ENCODE data around the gene COL28A1.

Gene COL28A1

DNA sequence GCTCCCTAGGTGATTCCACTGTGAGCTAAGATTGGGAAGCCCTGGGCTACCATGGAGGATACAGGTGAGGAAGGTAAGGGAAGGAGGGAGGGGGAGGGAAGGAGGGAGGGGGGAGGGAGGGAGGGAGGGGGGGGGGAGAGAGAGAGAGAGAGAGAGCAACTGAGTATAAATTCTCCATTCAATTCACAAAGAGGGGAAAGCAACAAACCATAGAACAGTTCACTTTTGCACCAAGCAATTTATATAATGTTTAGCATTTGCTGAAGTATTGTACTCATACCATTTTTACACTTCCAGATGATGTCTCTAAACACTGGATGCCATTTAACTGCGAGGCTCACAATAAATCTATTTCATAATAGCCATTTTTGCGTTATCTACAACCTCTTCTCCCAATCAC, 118.3 kb downstream of the COL28A1 start:
- Histone ChIP-seq H3K36me3 (ENCODE audit: control insufficient read depth, insufficient read depth, low read length) (no peaks in the 10 kb centered on the region), H3K9me3 (ENCODE audit: control insufficient read depth, low read length) (no peaks in the 10 kb centered on the region), H3K4me1 (peaks cover 8% of the 10 kb centered on the region), H3K4me2 (ENCODE audit: low read length) (no peak overlapping the region), H3K27ac (no peak overlapping the region), H2AFZ (no peak overlapping the region), H3K9ac (no peak overlapping the region), H3K4me3 (ENCODE audit: low read depth, low read length) (no peak overlapping the region), H3K79me2 (no peaks in the 10 kb centered on the region), H3K27me3 (ENCODE audit: control insufficient read depth, insufficient read depth, low read length) (no peaks in the 10 kb centered on the region)
- no peak for TF ChIP-seq CTCF (IDR thresholded peaks at IDR 0.05)

DNA sequence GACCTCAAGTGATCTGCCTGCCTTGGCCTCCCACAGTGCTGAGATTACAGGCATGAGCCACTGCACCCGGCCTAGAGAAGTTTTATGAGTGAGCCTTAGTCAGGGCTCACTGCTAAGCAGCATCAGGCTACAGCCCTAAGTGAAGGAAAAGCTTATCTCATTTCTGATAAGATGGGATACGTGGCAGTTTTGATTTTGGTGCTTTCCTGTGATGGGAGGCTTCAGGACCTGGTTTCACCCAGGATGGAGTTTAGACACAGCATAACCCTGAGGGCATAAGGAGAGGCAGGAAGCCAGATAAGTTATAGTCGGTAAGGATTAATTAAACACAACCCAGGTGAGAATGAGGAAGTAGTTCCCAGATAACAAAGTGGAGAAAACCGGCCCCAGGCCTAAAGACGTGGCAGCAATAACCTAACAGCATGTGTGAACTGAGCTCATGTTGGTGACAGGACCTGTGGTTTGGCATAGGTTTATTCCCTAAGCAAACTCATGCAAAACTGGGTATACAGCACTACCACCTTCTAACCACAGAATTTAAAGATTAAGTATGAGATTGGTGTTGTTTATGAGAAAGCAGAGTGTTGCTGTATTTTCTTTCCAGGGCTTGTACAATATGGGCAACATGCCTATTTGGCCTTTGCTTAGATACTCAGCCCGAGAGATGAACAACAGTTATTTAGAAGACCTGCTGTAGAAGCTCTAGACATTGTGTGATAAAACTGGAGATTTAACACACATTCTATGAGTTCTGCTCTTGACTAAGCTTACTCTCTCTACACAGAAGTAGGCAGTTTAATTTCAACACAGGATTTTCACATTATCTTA, 119.4 kb downstream of the COL28A1 start:
- Histone ChIP-seq H3K27me3 (ENCODE audit: control insufficient read depth, insufficient read depth, low read length) (no peaks in the 10 kb centered on the region), H3K4me2 (ENCODE audit: low read length) (no peak overlapping the region), H3K4me1 (peaks cover 8% of the 10 kb centered on the region), H3K27ac (no peak overlapping the region), H3K79me2 (no peaks in the 10 kb centered on the region), H3K9ac (no peak overlapping the region), H2AFZ (peak overlapping the region; percentile 54), H3K9me3 (ENCODE audit: control insufficient read depth, low read length) (no peaks in the 10 kb centered on the region), H3K4me3 (ENCODE audit: low read depth, low read length) (no peak overlapping the region), H3K36me3 (ENCODE audit: control insufficient read depth, insufficient read depth, low read length) (no peaks in the 10 kb centered on the region)
- no peak for TF ChIP-seq CTCF (IDR thresholded peaks at IDR 0.05)

- H3K79me2 ChIP-seq: no peaks in the 10 kb centered on the region
- no peaks in the 10 kb centered on the region for H3K27me3 ChIP-seq (ENCODE audit: control insufficient read depth, insufficient read depth, low read length)
- no peaks in the 10 kb centered on the region for H3K36me3 ChIP-seq (ENCODE audit: control insufficient read depth, insufficient read depth, low read length)
- H3K9ac ChIP-seq: no peak overlapping the region
- TF ChIP-seq CTCF (IDR thresholded peaks at IDR 0.05): no peak
- H3K4me1 ChIP-seq: peaks cover 5% of the 10 kb centered on the region
- H3K4me2 ChIP-seq (ENCODE audit: low read length): no peak overlapping the region
- no peak overlapping the region for H3K27ac ChIP-seq
- no peak overlapping the region for H3K4me3 ChIP-seq (ENCODE audit: low read depth, low read length)
- no peak overlapping the region for H2AFZ ChIP-seq
- H3K9me3 ChIP-seq (ENCODE audit: control insufficient read depth, low read length): no peaks in the 10 kb centered on the region
These were observed 120.7 kb downstream of the COL28A1 start for GRCh38 chr7:7414791-7415603.

DNA sequence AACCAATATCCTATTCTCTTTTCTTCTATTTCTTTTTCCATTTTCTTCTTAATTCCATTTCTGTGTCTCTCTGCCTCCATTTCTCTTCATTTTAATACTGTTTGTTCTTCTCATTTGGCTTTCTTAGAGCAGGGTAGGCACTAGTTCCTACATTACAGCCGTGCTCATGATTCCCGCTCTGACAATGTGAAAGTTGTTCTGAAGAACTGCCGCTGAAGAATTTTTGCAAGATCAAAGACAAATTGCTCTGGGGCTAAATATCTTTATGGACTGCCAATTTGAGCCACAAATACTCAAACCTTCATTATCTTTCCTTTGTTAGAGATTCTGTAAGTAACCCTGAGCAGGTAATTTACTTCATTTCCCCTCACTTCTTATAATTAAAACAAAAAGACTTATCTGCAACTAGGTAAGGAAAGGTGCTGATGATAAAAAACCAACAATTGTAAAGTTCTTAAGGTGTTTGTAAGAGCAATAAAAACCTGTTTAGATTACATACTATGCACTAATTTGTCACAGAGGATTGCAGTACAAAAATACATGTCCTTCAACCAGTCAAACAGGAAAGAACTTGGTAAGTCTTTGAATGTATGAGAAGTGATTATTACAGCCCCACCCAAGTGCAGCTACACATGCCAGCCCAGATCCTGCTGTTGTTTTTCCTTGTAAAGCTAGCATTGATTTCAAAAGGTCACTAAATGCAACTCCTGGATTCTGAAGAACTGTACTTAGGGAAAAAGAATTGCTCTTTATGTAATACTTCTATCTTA, 127.5 kb downstream of the COL28A1 start:
- H3K27me3 ChIP-seq (ENCODE audit: control insufficient read depth, insufficient read depth, low read length): no peaks in the 10 kb centered on the region
- no peak overlapping the region for H3K9ac ChIP-seq
- H3K4me2 ChIP-seq (ENCODE audit: low read length): no peak overlapping the region
- H3K36me3 ChIP-seq (ENCODE audit: control insufficient read depth, insufficient read depth, low read length): no peaks in the 10 kb centered on the region
- no peak overlapping the region for H2AFZ ChIP-seq
- no peaks in the 10 kb centered on the region for H3K79me2 ChIP-seq
- no peaks in the 10 kb centered on the region for H3K4me1 ChIP-seq
- H3K9me3 ChIP-seq (ENCODE audit: control insufficient read depth, low read length): no peaks in the 10 kb centered on the region
- no peak overlapping the region for H3K27ac ChIP-seq
- TF ChIP-seq CTCF (IDR thresholded peaks at IDR 0.05): no peak
- H3K4me3 ChIP-seq (ENCODE audit: low read depth, low read length): no peak overlapping the region
